ENCODE results near the gene CARD19.

Gene CARD19

DNA sequence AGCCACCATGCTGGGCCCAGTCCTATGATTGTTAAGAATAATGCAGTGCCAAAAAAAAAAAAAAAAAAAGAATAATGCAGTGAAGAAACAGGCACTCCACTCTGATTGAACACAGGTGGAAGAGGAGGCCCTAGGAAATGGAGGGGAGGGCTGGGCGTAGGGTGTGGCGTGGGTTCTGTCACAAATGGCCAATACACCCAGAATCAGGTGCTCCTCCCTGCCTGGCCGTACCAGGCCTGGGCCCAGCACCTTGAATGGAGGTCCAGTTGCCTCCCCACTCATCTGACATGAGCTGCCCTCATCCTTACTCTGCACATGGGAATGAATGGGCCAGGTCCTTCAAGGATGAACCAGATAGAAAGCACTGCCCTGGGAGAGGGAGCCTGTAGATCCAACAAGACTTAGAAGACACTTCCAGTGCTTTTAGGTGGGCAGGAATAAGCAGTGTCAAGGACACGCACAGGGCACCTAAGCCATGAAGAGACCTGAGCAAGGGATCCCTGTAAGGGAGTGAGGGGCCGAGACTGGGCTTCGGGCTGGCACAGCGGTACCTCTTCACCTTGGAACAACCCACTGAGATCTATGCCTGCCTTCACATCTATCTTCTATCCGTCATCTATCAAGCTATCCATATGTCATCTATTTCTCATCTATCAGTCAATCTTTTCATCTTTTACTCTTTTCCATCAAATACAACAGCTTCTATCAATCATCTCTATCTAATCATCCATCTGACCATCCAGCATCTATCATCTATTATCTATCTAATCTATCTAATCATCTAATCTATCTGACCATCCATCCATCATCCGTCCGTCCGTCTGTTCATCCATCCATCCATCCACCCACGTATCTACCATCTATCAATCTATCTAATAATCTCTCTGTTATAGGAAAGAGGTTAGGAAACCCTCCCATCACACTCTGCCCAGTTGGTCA, 22.2 kb downstream of the CARD19 start:
- in situ Hi-C loops (cut with MboI; ENCODE audit: low sequenced_read_pairs) = no loop called here

DNA sequence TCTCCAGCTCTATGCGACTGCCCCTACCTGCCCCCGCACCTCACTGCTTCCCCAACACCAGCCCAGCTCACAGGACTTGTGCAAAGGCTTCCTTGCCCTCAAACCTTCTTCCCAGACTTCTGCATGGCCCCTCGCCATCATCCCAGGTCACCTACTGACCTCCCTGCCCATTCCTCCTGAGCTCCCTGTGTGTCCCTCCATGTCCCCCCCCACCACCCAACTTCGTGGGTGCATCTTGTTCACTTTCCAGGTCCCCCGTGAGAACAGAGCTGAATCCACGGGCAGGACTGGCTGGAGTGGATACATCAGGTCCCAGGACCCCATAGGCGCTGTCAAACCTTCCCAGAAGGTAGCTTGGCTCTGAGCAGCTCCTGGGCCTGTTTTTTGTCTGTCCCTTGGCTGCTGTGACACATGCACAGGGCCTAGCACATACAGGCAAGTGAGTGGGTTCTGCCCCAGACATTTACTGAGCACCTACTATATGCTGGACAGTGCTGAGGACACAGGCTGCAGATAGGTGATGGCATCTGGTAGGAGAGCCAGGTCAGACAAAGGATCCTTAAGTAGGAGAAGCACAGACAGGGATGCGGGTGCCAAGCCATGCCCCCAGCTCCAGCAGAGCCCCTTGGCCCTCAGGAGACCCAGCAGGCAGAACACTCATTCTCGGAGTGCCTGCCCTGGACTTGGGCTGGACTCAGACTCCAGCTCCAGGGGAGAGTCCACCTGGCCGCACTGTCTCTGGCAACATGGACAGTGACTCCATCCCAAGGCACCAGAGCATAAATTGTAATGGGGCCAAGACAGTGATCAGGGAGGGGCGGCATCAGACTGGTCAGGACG, 23.1 kb downstream of the CARD19 start:
- in situ Hi-C loops (cut with MboI; ENCODE audit: low sequenced_read_pairs) = no loop called here

DNA sequence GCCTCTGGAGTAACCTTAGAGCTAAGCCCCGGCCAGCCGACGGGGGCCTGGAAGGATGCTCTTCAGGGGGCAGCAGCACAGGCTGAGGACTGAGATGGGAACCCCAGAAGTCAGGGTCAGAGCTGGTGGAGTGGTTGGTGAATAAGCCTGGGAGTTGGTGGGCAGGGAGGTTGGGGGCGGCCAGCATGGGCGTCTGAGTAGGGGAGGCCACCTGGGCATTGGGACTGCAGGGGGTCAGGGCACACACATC, 23.6 kb downstream of the CARD19 start:
- in situ Hi-C loops (cut with MboI; ENCODE audit: low sequenced_read_pairs) = no loop called here

DNA sequence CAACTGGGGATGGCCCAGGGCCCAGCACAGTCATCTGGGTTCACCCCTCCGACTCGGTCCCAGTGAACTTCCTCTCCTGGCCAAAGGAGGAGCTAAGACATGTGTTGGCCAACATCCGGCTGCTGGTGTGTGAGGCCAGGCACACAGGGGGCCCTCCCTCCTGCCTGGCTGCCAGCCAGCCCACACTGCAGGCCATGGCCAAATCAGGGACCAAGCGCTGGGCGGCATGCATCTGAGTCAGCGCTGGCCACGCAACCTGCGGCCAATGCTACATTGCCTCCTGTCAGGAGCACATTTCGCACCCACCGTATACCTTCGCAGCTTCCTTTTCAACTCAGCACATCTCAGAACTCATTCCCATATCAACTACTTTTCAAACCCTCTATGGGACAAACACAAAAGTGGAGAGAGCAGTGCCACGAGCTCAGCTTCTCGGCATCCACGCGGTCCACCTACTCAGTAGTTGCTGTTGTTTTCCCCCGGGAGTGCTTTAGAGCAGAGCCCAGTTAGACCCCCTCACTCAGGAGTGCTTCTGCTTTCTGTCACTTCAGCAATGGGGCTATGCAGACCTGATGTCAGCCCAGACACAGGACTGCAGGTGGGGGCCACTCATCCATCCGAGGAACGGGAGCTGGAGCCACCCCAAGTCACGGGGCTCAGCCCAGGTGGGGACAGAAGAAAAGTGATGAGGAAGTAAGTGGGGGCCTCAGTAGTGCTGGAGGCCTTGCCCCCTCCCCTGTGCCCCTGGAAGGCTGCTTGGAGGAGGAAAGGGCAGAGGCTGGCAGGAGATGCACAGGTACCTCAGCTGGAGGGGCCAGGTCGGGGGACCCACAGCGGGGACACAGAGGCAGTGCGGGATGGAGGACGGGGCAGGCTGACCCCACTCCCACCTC, 24.2 kb downstream of the CARD19 start:
- in situ Hi-C loops (cut with MboI; ENCODE audit: low sequenced_read_pairs) = no loop called here

DNA sequence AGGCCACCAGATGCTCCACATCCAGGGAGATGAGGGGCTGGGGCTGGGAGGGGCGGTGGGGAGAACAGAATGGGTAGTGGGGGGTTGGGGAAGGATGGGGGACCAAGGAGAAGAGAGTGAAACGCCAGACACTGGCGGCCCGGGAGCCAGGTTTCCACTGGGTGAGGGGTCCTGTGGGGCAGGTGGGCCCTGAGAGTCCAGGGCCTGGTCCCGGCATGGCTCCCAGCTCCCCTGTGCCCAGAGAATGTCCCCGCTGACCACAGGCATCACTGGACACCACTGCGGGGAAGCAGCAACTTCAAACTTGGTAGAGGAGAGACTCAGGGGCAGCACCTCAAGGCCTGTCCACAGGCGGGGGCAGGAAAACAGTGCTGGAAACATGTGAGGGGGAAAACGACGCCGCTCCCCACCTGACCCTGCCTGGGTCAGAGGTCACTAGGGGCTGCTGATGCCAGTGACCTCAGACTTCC, 24.9 kb downstream of the CARD19 start:
- in situ Hi-C loops (cut with MboI; ENCODE audit: low sequenced_read_pairs) = no loop called here

DNA sequence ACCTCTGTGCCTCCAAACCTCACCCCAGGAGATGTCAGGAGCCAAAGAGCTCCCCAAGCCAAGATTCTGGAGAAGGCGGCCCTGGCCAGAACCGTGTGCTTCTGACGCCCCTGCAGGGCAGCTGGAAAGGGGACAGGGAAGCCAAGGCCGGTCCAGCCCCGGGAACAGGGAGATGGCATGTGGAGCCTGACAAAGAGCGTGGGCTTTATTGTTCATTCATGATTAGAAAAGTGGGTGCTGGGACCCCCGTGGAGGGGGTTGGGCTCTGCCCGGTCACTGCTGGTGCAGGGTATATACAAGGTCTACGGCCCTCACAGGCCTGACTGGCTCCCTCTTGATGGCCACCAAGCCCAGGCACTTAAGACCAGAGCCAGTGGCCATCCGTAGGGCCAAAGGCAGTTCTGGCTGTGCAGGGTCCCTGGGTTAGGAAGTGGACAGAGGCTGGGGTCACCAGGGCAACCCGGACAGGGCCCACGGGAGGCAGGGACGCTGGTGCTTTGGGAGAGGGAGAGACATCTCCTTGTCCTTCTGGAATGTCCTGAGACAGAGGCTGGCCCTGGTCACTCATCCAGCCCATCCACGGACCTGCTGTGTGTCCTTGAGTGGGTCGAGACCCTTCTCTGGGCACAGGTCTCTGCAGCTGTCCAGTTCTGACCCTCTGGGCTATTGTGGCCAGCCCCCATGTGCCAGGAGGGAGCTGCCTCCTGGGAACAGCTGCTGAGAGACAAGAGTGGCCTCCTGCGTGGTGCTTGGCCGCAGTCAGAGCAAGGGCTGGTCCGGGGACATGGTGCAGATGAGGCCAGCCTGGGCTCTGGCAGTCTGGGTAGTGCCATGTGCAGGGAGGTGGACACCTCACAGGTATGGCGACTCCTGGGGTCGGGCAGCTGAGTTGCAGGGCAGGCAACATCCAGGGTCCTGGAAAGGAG, 25.6 kb downstream of the CARD19 start:
- in situ Hi-C loops (cut with MboI; ENCODE audit: low sequenced_read_pairs) = no loop called here

DNA sequence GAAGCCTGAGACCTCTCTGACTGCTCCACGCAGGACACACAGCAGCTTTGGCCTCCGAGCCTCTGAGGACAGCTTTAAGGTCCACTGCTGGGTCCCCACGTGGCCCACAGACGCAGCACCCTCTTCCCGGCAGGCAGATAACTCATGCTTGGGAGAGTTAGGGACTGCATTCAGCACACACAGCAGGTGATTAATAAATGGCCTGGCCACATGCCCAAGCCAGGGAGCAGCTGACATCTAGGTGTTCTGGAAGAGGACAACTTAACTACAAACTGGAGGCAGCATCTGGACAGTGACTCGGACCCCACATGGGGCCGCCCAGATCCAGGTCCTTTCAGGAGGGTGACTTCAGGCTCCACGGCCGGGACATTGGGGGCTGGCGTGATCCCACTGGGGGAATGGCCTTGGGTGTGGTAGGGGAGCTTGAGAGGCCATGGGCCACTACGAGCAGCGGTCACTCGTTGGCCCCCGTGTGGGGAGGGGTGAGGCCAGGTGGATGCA, 26.8 kb downstream of the CARD19 start:
- in situ Hi-C loops (cut with MboI; ENCODE audit: low sequenced_read_pairs) = no loop called here

DNA sequence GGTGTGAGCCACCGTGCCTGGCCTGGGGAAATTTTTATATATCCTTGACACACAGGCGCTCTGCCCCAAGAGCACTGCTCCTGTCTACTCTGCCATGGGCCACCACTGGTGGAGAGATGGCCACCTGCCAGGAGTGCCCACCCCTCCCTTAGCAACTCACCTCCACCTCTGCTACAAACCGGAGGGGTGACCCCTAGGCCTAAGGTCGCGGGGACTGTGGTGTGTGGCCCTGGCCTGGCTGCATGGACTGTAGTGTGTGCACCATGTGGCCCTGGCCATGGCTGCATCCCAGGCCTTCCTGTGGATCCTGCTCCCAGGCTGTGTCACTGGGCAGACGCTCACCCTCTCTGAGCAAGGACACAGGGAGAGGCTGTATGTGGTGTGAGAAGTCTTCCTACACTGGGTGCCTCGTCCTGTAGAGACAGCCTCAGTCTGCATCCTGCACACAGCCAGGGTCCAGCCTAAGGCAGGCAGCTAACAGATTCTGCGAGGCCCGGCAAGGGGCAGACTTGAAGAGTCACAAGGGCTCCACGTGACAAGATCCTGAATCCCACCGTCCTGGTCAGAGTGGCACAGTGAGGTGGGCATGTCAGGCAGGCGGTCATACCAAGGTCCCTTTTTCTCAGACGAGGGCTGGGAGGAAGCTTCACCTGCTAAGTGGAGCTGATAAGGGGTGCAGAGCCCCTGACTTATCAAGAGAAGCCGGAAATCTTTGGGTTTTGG, 27.7 kb downstream of the CARD19 start:
- in situ Hi-C loops (cut with MboI; ENCODE audit: low sequenced_read_pairs) = no loop called here

DNA sequence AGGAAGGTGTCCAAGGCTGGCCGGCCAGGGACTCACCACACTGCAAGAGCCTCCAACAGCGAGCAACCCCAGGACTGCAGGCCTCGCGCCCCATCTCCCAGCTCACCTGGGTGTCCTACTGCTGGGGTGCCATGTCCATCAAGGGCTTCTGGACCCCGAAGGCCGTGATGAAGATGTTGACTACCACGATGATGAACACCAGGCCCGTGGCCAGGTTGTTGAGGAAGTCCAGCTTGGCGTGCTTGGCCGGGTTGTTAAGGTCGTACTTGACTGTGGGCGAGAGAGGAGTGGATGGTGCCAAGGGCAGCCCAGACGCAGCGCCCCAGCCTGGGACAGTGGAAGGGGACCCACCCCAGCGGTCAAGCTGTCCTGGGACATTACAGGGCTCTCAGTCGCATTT, 28.8 kb downstream of the CARD19 start:
- in situ Hi-C loops (cut with MboI; ENCODE audit: low sequenced_read_pairs) = no loop called here

DNA sequence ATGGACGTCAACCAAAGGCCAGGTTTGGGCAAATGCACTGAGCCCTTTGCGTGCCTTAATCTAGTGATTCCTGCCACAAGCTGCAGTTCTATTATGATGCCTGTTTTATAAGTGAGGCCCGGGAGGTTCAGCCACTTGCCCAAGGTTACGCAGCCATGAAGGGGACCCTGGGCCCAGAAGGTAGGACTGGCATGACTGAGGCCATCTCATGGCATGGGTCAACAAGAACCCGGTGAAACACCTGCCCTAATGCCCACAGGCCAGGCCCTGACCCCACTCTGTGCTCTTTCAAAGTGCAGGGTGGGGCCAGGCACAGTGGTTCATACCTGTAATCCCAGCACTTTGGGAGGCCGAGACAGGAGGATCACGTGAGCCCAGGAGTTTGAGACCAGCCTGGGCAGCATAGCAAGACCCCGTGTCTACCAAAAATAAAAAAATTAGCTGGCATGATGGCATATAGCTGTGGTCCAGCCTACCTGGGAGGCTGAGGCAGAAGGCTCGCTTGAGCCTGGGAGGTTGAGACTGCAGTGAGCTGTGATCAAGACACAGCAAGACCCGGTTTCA, 29.4 kb downstream of the CARD19 start:
- in situ Hi-C loops (cut with MboI; ENCODE audit: low sequenced_read_pairs) = no loop called here

DNA sequence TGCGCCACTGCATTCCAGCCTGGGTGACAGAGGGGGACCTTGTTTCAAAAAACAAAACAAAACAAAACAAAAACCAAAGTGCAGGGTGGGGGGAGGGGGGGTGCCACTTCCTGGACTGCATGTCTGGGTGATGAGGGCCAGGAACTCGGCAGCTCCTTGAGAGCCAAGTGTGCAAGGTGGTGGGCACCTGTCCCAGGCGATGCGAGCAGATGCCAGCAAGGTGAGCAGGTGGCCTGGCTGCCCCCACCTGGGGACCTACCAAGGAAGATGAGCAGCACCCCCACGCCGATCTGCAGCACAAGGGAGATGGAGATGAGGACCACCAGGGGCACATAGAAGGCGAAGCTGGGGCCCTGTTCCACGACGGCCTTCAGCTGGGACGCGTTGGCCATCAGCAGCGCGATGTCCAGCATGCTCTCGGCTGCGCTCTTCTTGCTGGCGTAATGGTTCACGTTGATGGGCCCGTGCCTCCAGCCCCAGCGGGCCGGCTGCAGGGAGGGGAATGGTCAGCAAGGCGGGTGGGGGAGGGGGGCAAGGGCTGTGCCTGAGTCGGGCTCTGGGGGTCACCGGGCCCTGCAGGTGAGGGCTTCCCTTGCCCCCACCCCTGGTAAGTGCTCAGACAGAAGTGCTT, 30.2 kb downstream of the CARD19 start:
- in situ Hi-C loops (cut with MboI; ENCODE audit: low sequenced_read_pairs) = no loop called here

DNA sequence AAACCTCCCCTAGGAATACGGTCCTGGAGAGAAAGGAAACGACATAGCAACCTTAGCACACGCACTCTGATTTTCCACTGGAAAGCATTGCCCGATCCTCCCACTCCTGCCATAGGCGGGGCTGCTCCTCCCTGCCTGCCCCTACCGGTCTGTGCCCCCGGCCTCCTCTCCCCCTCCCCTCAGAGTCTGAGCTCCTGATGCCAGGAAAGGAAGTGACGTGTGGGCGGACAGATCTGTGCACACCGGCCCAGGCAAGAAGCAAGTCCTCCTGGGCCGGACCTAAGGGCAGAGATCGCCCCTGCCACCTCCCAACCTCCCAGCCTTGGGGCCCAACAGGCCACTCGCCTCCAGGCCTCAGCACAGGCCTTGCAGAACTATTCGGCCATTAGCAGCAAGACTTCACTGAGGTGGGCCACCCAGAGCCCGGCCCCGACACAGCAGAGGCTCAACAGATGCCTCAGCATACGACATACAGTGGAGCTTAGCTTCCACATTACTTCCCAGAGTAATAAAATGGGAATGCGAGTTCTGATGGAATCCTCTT, 30.9 kb downstream of the CARD19 start:
- in situ Hi-C loops (cut with MboI; ENCODE audit: low sequenced_read_pairs) = no loop called here

DNA sequence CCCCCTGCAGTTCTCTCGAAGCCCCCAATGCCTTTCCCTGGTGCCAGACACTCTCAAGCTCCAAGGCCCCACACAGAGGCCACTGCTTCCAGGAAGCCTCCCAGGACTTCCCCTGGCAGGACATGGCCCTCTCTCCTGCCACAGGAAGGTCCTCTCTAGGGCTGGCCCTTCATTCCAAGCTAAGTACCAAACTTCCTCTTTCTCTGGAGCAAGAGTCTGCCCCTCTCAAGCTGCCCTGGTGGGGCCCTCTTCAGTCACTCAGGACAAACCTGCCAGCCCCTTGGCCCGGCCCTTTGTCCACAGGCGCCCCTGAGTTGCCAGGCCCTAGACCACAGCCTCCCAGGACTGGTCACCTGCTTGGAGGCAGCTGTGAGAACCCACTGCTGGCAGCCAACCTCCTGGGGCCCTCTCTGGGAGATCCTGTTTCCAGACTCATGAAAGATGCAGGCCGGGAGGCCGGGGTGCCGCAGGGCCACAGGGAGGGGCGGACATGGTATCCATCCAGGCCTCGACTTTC, 31.4 kb downstream of the CARD19 start:
- in situ Hi-C loops (cut with MboI; ENCODE audit: low sequenced_read_pairs) = no loop called here

DNA sequence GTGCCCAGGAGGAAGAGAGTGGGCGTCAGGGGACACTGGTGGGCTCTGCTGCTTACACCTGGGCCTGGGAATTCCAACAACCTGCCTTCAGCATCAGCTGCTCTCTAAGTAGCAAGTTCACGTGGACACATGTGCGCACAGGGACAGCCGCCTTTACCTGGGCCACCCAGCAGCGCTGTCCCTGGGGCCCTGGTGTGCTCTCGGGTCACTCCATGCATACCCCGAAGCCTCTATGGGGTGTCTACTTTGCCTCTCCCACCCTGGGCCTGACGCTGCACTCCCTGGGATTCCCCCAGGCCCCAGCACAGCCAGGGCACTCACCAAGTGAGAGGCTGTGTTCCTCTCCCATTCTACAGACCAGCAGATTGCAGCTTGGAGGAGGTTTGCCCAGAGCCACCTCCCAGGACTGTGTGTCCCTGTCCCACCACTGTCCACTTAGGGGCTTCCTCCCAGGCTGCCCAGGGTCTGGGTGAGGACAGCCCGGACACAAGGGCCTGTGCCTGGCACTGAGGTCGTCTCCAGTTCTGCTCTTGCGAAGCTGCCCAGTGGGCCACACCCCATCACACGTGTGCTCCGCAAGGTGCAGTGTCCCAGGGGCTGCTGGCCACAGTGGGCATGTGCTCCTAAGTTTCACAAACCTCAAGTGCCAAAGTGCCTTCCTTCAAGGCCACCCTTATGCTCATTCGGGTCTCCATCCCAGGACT, 32.1 kb downstream of the CARD19 start:
- in situ Hi-C loops (cut with MboI; ENCODE audit: low sequenced_read_pairs) = no loop called here

DNA sequence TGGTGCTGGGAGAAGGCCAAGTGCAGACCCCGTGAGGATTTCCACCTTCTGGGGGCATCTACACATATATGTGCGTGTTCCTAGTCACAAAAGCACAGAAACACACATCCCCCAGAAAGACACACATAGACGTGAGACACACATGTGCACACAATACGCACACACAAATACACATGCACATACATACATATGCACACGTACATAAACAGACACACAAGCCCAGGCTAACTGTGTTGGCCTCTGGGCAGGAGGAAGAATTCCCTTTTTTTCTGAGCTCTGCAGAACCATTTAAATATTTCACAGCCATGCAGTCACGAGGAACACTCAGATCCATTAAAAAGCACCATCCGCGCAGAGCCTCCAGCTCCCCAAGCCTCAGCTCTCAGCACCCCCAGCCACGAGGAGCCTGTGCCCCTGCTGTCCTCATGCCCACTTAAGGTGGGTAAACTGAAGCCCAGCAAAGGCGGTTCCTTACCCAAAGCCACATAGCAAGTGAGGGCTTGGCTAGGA, 32.8 kb downstream of the CARD19 start:
- in situ Hi-C loops (cut with MboI; ENCODE audit: low sequenced_read_pairs) = no loop called here

DNA sequence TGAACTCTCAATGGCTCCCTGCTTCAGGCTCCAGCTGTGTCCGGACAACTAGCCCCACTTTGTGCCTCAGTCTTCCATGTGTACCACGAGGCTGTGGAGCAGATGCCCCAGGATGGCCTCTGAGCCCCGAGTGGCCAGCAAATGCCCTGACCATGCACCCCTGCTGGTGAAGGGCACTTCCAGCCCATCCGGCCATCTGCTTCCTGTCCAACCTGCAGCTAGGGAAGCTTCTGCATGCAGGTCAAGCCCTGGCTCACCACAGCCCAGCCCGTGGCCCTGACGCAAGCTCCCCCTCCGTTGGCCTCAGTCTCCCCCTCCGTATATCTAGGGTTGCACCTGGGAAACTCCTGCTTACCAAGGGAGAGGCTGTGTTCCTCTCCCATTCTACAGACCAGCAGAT, 33.3 kb downstream of the CARD19 start:
- in situ Hi-C loops (cut with MboI; ENCODE audit: low sequenced_read_pairs) = no loop called here
